Measurements from ENCODE around the gene SSTR1. TPM values are rescaled to one million over a fixed set of nuclear protein-coding genes. Genes with fewer than 3 reads are reported as not detected.
A peak's percentile ranks its signal among the peaks of the same experiment; 100 is the strongest.

Gene SSTR1
- total RNA-seq, 2 donors from 2014 or later: not detected

- no peak overlapping the region for H3K27ac Mint-ChIP-seq
- peaks cover 0 to 3% of the 10 kb centered on the region in 2 donors for H3K9me3 Mint-ChIP-seq
- DNase-seq (ENCODE audit: low spot score in 2 of 2) (no peak), ATAC-seq (no peak)
- peaks cover 0 to 20% of the 10 kb centered on the region in 2 donors for H3K36me3 Mint-ChIP-seq
Measured at GRCh38 chr14:38210587-38211216, 3.0 kb downstream of the SSTR1 start.

GRCh38 chr14:38211255-38211735 lies 3.6 kb downstream of the SSTR1 start:
- no peaks in the 10 kb centered on the region for H3K9me3 Mint-ChIP-seq
- DNase-seq (ENCODE audit: low spot score in 2 of 2): peak in 1 of 2 donors; percentile 11
- peaks cover 0 to 16% of the 10 kb centered on the region in 2 donors for H3K36me3 Mint-ChIP-seq
- H3K27ac Mint-ChIP-seq: no peak overlapping the region
- no peak for ATAC-seq

GRCh38 chr14:38212111-38212510 lies 4.4 kb downstream of the SSTR1 start:
- no peak for ATAC-seq

GRCh38 chr14:38213001-38213400 lies 5.3 kb downstream of the SSTR1 start:
- Mint-ChIP-seq H3K36me3 (peaks cover 0 to 16% of the 10 kb centered on the region in 2 donors), H3K27ac (no peak overlapping the region), H3K9me3 (no peaks in the 10 kb centered on the region)
- DNase-seq (ENCODE audit: low spot score in 2 of 2) (no peak), ATAC-seq (no peak)

More at GRCh38 chr14:38212111-38212510, 4.4 kb downstream of the SSTR1 start:
- H3K36me3 Mint-ChIP-seq: peaks cover 0 to 16% of the 10 kb centered on the region in 2 donors
- H3K27ac Mint-ChIP-seq: no peak overlapping the region
- no peaks in the 10 kb centered on the region for H3K9me3 Mint-ChIP-seq
- DNase-seq (ENCODE audit: low spot score in 2 of 2): no peak

GRCh38 chr14:38217553-38217952 lies 9.8 kb downstream of the SSTR1 start:
- H3K27ac Mint-ChIP-seq: no peak overlapping the region
- H3K36me3 Mint-ChIP-seq: no peaks in the 10 kb centered on the region
- ATAC-seq (no peak), DNase-seq (ENCODE audit: low spot score in 2 of 2) (no peak)
- H3K9me3 Mint-ChIP-seq: no peaks in the 10 kb centered on the region

- ATAC-seq: no peak
Measured at GRCh38 chr14:38221077-38221476, 13.4 kb downstream of the SSTR1 start.

GRCh38 chr14:38224338-38224737 lies 16.6 kb downstream of the SSTR1 start:
- H3K27ac Mint-ChIP-seq: no peak overlapping the region

More at GRCh38 chr14:38221077-38221476, 13.4 kb downstream of the SSTR1 start:
- Mint-ChIP-seq H3K27ac (no peak overlapping the region), H3K36me3 (peaks cover 0 to 5% of the 10 kb centered on the region in 2 donors), H3K9me3 (no peaks in the 10 kb centered on the region)
- no peak for DNase-seq (ENCODE audit: low spot score in 2 of 2)

GRCh38 chr14:38225946-38226345 lies 18.2 kb downstream of the SSTR1 start:
- ATAC-seq (no peak), DNase-seq (ENCODE audit: low spot score in 2 of 2) (no peak)
- Mint-ChIP-seq H3K9me3 (no peaks in the 10 kb centered on the region), H3K27ac (no peak overlapping the region), H3K36me3 (peaks cover 0 to 5% of the 10 kb centered on the region in 2 donors)

More at GRCh38 chr14:38224338-38224737, 16.6 kb downstream of the SSTR1 start:
- H3K36me3 Mint-ChIP-seq: peaks cover 0 to 5% of the 10 kb centered on the region in 2 donors
- DNase-seq (ENCODE audit: low spot score in 2 of 2) (no peak), ATAC-seq (no peak)
- no peaks in the 10 kb centered on the region for H3K9me3 Mint-ChIP-seq

GRCh38 chr14:38226366-38226765 lies 18.7 kb downstream of the SSTR1 start:
- ATAC-seq (no peak), DNase-seq (ENCODE audit: low spot score in 2 of 2) (no peak)
- no peak overlapping the region for H3K27ac Mint-ChIP-seq
- H3K36me3 Mint-ChIP-seq: peaks cover 0 to 5% of the 10 kb centered on the region in 2 donors
- H3K9me3 Mint-ChIP-seq: no peaks in the 10 kb centered on the region

- DNase-seq (ENCODE audit: low spot score in 2 of 2) (no peak), ATAC-seq (no peak)
- Mint-ChIP-seq H3K27ac (no peak overlapping the region), H3K36me3 (no peaks in the 10 kb centered on the region), H3K9me3 (no peaks in the 10 kb centered on the region)
Measured at GRCh38 chr14:38233218-38233617, 25.5 kb downstream of the SSTR1 start.

- no peaks in the 10 kb centered on the region for H3K36me3 Mint-ChIP-seq
- DNase-seq (ENCODE audit: low spot score in 2 of 2): no peak
- no peak for ATAC-seq
- H3K9me3 Mint-ChIP-seq: no peaks in the 10 kb centered on the region
- H3K27ac Mint-ChIP-seq: no peak overlapping the region
Measured at GRCh38 chr14:38238332-38238731, 30.6 kb downstream of the SSTR1 start.

- no peak for ATAC-seq
- DNase-seq (ENCODE audit: low spot score in 2 of 2): no peak
- Mint-ChIP-seq H3K27ac (no peak overlapping the region), H3K36me3 (no peaks in the 10 kb centered on the region), H3K9me3 (no peaks in the 10 kb centered on the region)
Measured at GRCh38 chr14:38238878-38239277, 31.2 kb downstream of the SSTR1 start.

- H3K9me3 Mint-ChIP-seq: no peaks in the 10 kb centered on the region
- H3K36me3 Mint-ChIP-seq: no peaks in the 10 kb centered on the region
- no peak for ATAC-seq
- no peak overlapping the region for H3K27ac Mint-ChIP-seq
- no peak for DNase-seq (ENCODE audit: low spot score in 2 of 2)
Measured at GRCh38 chr14:38243696-38244240, 36.1 kb downstream of the SSTR1 start.

GRCh38 chr14:38248321-38249028 lies 40.8 kb downstream of the SSTR1 start:
- ATAC-seq (no peak), DNase-seq (ENCODE audit: low spot score in 2 of 2) (no peak)
- Mint-ChIP-seq H3K27ac (no peak overlapping the region), H3K9me3 (no peaks in the 10 kb centered on the region), H3K36me3 (no peaks in the 10 kb centered on the region)

- H3K36me3 Mint-ChIP-seq: peaks cover 0 to 4% of the 10 kb centered on the region in 2 donors
- ATAC-seq: no peak
Measured at GRCh38 chr14:38250331-38250730, 42.6 kb downstream of the SSTR1 start.

GRCh38 chr14:38252066-38252710 lies 44.5 kb downstream of the SSTR1 start:
- ATAC-seq (no peak), DNase-seq (ENCODE audit: low spot score in 2 of 2) (no peak)
- H3K27ac Mint-ChIP-seq: no peak overlapping the region
- no peaks in the 10 kb centered on the region for H3K9me3 Mint-ChIP-seq
- peaks cover 0 to 4% of the 10 kb centered on the region in 2 donors for H3K36me3 Mint-ChIP-seq

More at GRCh38 chr14:38250331-38250730, 42.6 kb downstream of the SSTR1 start:
- Mint-ChIP-seq H3K27ac (no peak overlapping the region), H3K9me3 (no peaks in the 10 kb centered on the region)
- DNase-seq (ENCODE audit: low spot score in 2 of 2): no peak

GRCh38 chr14:38253676-38254075 lies 46.0 kb downstream of the SSTR1 start:
- Mint-ChIP-seq H3K36me3 (peaks cover 0 to 4% of the 10 kb centered on the region in 2 donors), H3K27ac (no peak overlapping the region), H3K9me3 (no peaks in the 10 kb centered on the region)
- ATAC-seq (no peak), DNase-seq (ENCODE audit: low spot score in 2 of 2) (no peak)

All from activated naive CD4-positive, alpha-beta T cell treated with anti-CD3 and anti-CD28 coated beads, Interleukin-2, amount 50 U/mL, for 72 hours (primary cell).